Measurements from ENCODE around the gene SMIM17.

Gene SMIM17

GRCh38 chr19:56681702-56682101, 38.7 kb downstream of the SMIM17 start:
- TF ChIP-seq GLIS3 (CRISPR knock-in tag; IDR thresholded peaks at IDR 0.05) (no peak), TOX (CRISPR knock-in tag; IDR thresholded peaks at IDR 0.05; ENCODE audit: borderline replicate concordance) (no peak), PPARA (CRISPR knock-in tag; IDR thresholded peaks at IDR 0.05; ENCODE audit: borderline replicate concordance) (no peak), POU6F1 (CRISPR knock-in tag; IDR thresholded peaks at IDR 0.05; ENCODE audit: borderline replicate concordance, low read depth) (no peak), TCF4 (CRISPR knock-in tag; IDR thresholded peaks at IDR 0.05; ENCODE audit: borderline replicate concordance) (no peak), BACH2 (CRISPR knock-in tag; IDR thresholded peaks at IDR 0.05; ENCODE audit: borderline replicate concordance) (no peak), ZC3H10 (CRISPR knock-in tag; IDR thresholded peaks at IDR 0.05) (no peak), ZFP30 (CRISPR knock-in tag; IDR thresholded peaks at IDR 0.05) (no peak), TSHZ2 (CRISPR knock-in tag; IDR thresholded peaks at IDR 0.05) (no peak)
- ATAC-seq, result no peak

GRCh38 chr19:56683116-56683515, 40.2 kb downstream of the SMIM17 start:
- TF ChIP-seq TCF4 (CRISPR knock-in tag; IDR thresholded peaks at IDR 0.05; ENCODE audit: borderline replicate concordance) (no peak), CREB5 (CRISPR knock-in tag; IDR thresholded peaks at IDR 0.05; ENCODE audit: low read depth) (no peak), TSHZ2 (CRISPR knock-in tag; IDR thresholded peaks at IDR 0.05) (no peak), ISL1 (CRISPR knock-in tag; IDR thresholded peaks at IDR 0.05) (no peak), ZNF70 (CRISPR knock-in tag; IDR thresholded peaks at IDR 0.05) (no peak), BACH2 (CRISPR knock-in tag; IDR thresholded peaks at IDR 0.05; ENCODE audit: borderline replicate concordance) (no peak), GLIS3 (CRISPR knock-in tag; IDR thresholded peaks at IDR 0.05) (no peak), TOX (CRISPR knock-in tag; IDR thresholded peaks at IDR 0.05; ENCODE audit: borderline replicate concordance) (no peak), ARNTL (CRISPR knock-in tag; IDR thresholded peaks at IDR 0.05; ENCODE audit: borderline replicate concordance, low read depth) (no peak), SNAI2 (CRISPR knock-in tag; IDR thresholded peaks at IDR 0.05) (no peak), PATZ1 (CRISPR knock-in tag; IDR thresholded peaks at IDR 0.05; ENCODE audit: borderline replicate concordance) (no peak)
- no peak for ATAC-seq

GRCh38 chr19:56687031-56687430, 44.1 kb downstream of the SMIM17 start:
- ATAC-seq, result no peak
- TF ChIP-seq ISL1 (CRISPR knock-in tag; IDR thresholded peaks at IDR 0.05), result no peak
- TF ChIP-seq ZNF565 (CRISPR knock-in tag; conservative IDR thresholded peaks at IDR 0.05; ENCODE audit: low read depth), result no peak
- no peak for TF ChIP-seq ARNTL (CRISPR knock-in tag; IDR thresholded peaks at IDR 0.05; ENCODE audit: borderline replicate concordance, low read depth)
- TF ChIP-seq CSRNP3 (CRISPR knock-in tag; IDR thresholded peaks at IDR 0.05), result no peak
- TF ChIP-seq PPARA (CRISPR knock-in tag; IDR thresholded peaks at IDR 0.05; ENCODE audit: borderline replicate concordance), result no peak
- no peak for TF ChIP-seq ZFP30 (CRISPR knock-in tag; IDR thresholded peaks at IDR 0.05)
- no peak for TF ChIP-seq CSDC2 (CRISPR knock-in tag; IDR thresholded peaks at IDR 0.05)
- no peak for TF ChIP-seq RARB (CRISPR knock-in tag; IDR thresholded peaks at IDR 0.05)
- no peak for TF ChIP-seq POU6F1 (CRISPR knock-in tag; IDR thresholded peaks at IDR 0.05; ENCODE audit: borderline replicate concordance, low read depth)
- no peak for TF ChIP-seq ESRRG (CRISPR knock-in tag; IDR thresholded peaks at IDR 0.05)
- no peak for TF ChIP-seq ZC3H10 (CRISPR knock-in tag; IDR thresholded peaks at IDR 0.05)
- TF ChIP-seq BACH2 (CRISPR knock-in tag; IDR thresholded peaks at IDR 0.05; ENCODE audit: borderline replicate concordance), result no peak
- TF ChIP-seq ZNF8 (CRISPR knock-in tag; IDR thresholded peaks at IDR 0.05), result no peak
- TF ChIP-seq TOX (CRISPR knock-in tag; IDR thresholded peaks at IDR 0.05; ENCODE audit: borderline replicate concordance), result no peak
- TF ChIP-seq TCF4 (CRISPR knock-in tag; IDR thresholded peaks at IDR 0.05; ENCODE audit: borderline replicate concordance), result no peak
- TF ChIP-seq ZFP3 (CRISPR knock-in tag; IDR thresholded peaks at IDR 0.05), result no peak
- no peak for TF ChIP-seq ZNF70 (CRISPR knock-in tag; IDR thresholded peaks at IDR 0.05)
- no peak for TF ChIP-seq SNAI2 (CRISPR knock-in tag; IDR thresholded peaks at IDR 0.05)

Data from SK-N-SH treated with all-trans-retinoic acid at 6 μM for 48 hours (cell line).